Thymus (tissue), 11 donors: ENCODE results near the gene CGREF1. TPM values are rescaled to one million over a fixed set of nuclear protein-coding genes. Genes with fewer than 3 reads are reported as not detected.

Source experiments
- DNase-seq, 9 donors: peaks; one replicate each; pipeline ENCODE4 v3.0.0-alpha.2; 2013; ENCODE audit warnings: low spot score in 9 of 9, low read depth in 6 of 9, missing footprints in 1 of 9
- H3K27ac ChIP-seq, 2 donors: one replicate each; pipeline ENCODE4 v1.5.1; 2013; ENCODE audit warnings: control low read depth in 1 of 2, low read depth in 1 of 2, low read length in 1 of 2, mild to moderate bottlenecking in 1 of 2, moderate library complexity in 1 of 2
- H3K27me3 ChIP-seq, 2 donors: one replicate each; pipeline ENCODE4 v1.5.1; 2013; ENCODE audit warnings: low read length in 1 of 2; ENCODE audit not compliant: control insufficient read depth in 2 of 2, insufficient read depth in 1 of 2
- H3K36me3 ChIP-seq, 2 donors: one replicate each; pipeline ENCODE4 v1.5.1; 2013; ENCODE audit warnings: low read length in 1 of 2, mild to moderate bottlenecking in 1 of 2, moderate library complexity in 1 of 2; ENCODE audit not compliant: control insufficient read depth in 2 of 2, insufficient read depth in 2 of 2
- H3K4me1 ChIP-seq, 2 donors: one replicate each; pipeline ENCODE4 v1.5.1; 2013; ENCODE audit warnings: low read length in 2 of 2; ENCODE audit not compliant: control insufficient read depth in 2 of 2, insufficient read depth in 2 of 2
- H3K4me3 ChIP-seq, 2 donors: one replicate each; pipeline ENCODE4 v1.5.1; 2013; ENCODE audit warnings: low read length in 2 of 2, control low read depth in 1 of 2, mild to moderate bottlenecking in 1 of 2
- H3K9me3 ChIP-seq, 2 donors: one replicate each; pipeline ENCODE4 v1.5.1; 2013; ENCODE audit warnings: low read length in 1 of 2, mild to moderate bottlenecking in 1 of 2; ENCODE audit not compliant: control insufficient read depth in 2 of 2, insufficient read depth in 1 of 2
- WGBS: extraction: QIAGEN DNeasy Blood & Tissue Kit; methylation state at CpG from one replicate; pipeline ENCODE4 v1.1.7; 2013; 5-methylcytosine and 5-hydroxymethylcytosine counted together
- polyA plus RNA-seq: library from polyadenylated mRNA; stranded (reverse); fragments of 200-250 nt; gene quantifications from one replicate; pipeline ENCODE4 v1.2.3, GENCODE V29; 2013
- total RNA-seq: library from RNA; stranded (reverse); fragments of 120-200 nt; gene quantifications from one replicate; pipeline ENCODE4 v1.2.4, GENCODE V29; 2013
- donor health status: healthy.

CGREF1 gene
- total and polyA plus RNA-seq, 2 donors = 0.43 to 0.57 TPM

DNA sequence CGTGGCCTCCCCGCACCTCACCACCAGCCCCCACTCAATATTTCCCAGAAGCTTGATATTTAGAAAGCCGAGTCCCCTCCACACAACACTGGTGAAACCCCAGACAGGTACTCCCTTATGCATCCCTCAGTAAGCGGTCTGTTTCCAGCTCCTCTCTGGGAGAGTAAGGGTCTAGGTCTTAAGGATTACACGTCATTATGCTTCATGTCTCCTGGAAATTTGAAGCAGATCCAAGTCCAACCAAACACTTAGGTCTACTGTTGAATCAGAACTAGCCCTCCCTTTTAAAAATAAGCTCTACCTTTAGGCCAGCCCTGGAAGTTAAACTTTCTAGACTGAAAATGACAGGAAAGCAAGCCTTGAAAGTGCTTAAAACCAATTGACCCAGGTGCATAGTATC is 46.0 kb downstream of the CGREF1 start:
- no peak overlapping the region for H3K4me3 ChIP-seq
- H3K27me3 ChIP-seq = no peaks in the 10 kb centered on the region
- H3K36me3 ChIP-seq = peaks cover 16 to 22% of the 10 kb centered on the region in 2 donors
- H3K9me3 ChIP-seq = no peaks in the 10 kb centered on the region
- 90% methylated on average over 5 of the region's 5 CpGs for WGBS
- H3K27ac ChIP-seq = peak overlapping the region; percentile 46 to 87
- H3K4me1 ChIP-seq = peaks cover 22 to 65% of the 10 kb centered on the region in 2 donors
- DNase-seq = no peak

DNA sequence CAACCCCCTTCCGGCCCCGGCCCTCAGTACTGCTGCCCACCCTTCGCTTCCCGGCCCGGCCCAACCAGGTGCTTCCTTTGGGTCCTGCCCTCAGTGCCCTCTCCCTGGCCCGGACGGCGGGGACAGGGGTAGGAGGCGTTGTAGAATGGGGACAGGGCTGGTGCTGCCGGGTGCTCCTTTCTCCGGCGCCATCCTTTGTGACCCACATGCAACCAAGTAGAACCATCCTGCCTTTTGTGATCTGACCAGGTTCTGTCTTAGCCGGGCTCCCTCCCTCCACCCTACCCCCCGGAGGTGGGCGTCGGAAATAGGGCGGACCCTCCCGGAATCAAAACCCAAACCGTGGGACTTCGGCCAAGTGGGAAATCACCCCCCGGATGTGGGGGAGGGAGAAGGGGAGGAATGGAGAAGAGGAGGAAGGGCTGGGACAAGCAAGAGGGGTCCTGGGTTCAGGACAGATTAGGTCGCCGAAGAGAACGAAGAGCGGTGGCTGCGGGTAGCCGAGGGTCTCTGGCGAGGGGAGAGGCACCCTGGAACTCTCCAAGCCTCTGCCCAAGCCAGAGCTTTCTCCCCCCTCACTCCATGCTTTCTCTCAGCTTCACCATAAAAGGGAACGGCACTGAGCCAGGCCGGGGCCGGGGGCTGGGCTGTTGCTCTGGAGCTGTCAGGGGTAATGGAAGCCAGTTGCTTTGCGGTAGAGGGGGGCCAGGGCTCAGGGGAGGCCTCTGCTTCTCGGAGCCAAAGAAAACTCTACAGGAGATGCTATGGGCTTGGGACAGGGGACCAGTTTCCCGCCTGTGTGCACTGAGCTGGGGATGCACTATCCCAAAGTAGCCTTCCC is 46.7 kb downstream of the CGREF1 start:
- peak in 3 of 9 donors; percentile 27 to 56 (median 37) for DNase-seq
- no peaks in the 10 kb centered on the region for H3K27me3 ChIP-seq
- 6% methylated on average over 34 of the region's 34 CpGs for WGBS
- H3K4me1 ChIP-seq = peaks cover 22 to 58% of the 10 kb centered on the region in 2 donors
- peak overlapping the region; percentile 87 to 88 for H3K27ac ChIP-seq
- peaks cover 23 to 29% of the 10 kb centered on the region in 2 donors for H3K36me3 ChIP-seq
- no peaks in the 10 kb centered on the region for H3K9me3 ChIP-seq
- peak overlapping the region; percentile 75 to 83 for H3K4me3 ChIP-seq

DNA sequence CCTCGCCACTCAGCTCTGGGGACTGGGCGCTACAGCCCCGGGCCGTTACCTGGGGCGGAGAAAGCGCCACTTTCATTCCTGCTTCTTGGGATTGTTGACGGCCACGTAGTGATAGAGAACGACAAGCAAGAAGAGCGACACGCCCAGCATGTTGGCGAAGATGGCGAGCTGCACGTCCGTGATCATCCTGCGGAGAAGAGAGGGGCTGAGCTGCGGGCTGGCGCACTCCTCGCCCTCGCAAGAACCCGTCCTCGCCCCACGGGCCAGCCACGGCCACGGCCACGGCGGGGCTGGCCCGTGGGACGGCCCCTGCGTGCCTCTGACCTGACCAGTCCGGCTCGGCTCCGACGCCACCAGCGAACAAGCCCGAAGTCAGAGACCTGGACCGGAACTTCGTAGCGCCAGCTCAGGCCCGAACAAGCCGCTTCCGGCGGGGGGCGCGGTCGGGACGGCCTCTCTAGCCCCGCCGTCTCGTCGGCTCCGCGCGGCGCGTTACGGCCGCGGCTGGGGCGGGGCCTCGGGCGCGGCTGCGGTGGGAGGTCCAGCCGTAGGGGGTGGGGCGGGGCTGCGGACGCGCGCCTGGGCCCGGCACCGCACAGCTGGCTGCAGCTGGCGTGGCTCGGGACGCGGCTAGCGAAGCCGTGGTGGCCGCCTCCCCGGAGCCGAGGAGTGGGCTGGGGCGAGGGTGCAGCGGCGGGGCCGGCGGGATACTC is 47.5 kb downstream of the CGREF1 start, which contains the start of gene OST4:
TSS of gene OST4 (minus strand) at position 378 of the 713 bp plus-strand sequence.
- WGBS = under 1% methylated on average over 86 of the region's 86 CpGs
- peak in 7 of 9 donors; percentile 65 to 94 (median 86) for DNase-seq
- peaks cover 22 to 54% of the 10 kb centered on the region in 2 donors for H3K4me1 ChIP-seq

DNA sequence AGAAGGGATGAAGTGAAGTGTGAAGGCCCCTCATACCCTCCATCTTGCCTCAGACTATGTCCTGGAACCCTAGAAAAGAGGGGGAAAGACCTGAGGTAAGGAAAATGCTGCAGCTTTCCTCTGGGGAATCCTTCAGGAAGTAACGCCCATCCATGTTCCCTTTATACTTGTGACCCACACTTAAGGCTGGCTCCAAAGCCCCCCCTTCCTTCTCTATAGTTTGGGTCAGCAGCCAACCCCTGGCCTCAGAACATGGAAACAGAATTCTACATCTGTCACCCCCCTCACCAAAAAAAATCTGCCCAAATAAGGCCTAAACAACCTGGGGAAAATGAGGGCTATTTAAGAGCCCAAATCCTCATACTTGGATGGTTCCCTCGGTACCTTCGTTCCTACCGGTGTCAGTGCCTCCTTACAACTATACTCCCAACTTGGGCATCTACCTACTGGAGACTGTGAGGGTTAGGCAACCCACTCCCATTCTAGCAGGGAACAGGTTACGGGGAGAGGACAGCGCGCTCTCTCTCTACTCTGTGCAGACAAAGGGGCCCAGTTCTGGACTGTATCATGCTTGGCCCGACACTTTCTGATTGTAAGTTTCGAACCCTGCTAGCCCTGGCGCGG is 48.2 kb downstream of the CGREF1 start:
- WGBS = 9% methylated on average over 11 of the region's 11 CpGs
- H3K4me1 ChIP-seq = peaks cover 20 to 49% of the 10 kb centered on the region in 2 donors
- DNase-seq = no peak

More for the DNA sequence above, 47.5 kb downstream of the CGREF1 start, which contains the start of gene OST4:
- Histone ChIP-seq H3K9me3 (no peaks in the 10 kb centered on the region), H3K36me3 (peaks cover 30 to 31% of the 10 kb centered on the region in 2 donors), H3K27me3 (no peaks in the 10 kb centered on the region), H3K4me3 (peak within 1 kb of the TSS; percentile 75 to 96), H3K27ac (peak within 1 kb of the TSS; percentile 87 to 88)

DNA sequence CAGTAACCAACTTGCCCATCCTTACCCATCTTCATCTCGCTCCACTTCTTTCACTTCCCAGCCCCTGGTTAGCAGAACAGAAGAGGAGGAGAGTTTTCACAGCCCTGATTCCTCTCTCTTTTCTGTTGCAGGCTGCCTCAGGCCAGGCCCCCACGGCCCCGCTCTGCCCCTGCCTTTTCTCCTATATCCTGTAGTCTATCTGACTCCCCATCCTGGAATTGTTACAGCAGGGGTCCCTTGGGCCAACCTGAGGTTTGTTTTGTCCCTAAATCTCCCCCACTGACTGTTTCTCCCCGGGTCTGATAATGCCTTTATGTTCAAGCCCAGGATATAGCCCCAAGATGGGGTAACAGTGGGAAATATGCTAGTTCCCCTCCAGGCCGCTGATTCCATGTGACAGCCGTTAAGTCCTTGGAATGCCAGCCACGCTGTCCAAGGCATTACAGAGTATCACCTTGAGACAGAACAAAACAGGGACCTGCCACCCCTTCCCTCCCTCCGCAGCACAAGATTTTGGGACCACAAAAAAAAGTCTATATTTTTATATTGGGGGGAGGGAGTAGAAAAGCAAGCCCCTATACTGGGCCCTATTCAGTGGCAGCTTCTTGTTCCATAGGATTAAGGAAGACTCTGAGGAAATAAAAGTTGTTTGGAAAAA is 48.8 kb downstream of the CGREF1 start:
- 92% methylated on average over 8 of the region's 8 CpGs for WGBS
- Histone ChIP-seq H3K27ac (no peak overlapping the region), H3K4me1 (peaks cover 15 to 42% of the 10 kb centered on the region in 2 donors), H3K27me3 (no peaks in the 10 kb centered on the region), H3K36me3 (peaks cover 33 to 36% of the 10 kb centered on the region in 2 donors), H3K9me3 (no peaks in the 10 kb centered on the region), H3K4me3 (peak overlapping the region in 1 of 2 donors; percentile 96)
- DNase-seq = no peak

More for the DNA sequence above, 48.2 kb downstream of the CGREF1 start:
- H3K36me3 ChIP-seq = peaks cover 33% of the 10 kb centered on the region in 2 donors
- peak overlapping the region; percentile 75 to 96 for H3K4me3 ChIP-seq
- no peaks in the 10 kb centered on the region for H3K9me3 ChIP-seq
- peak overlapping the region; percentile 85 to 88 for H3K27ac ChIP-seq
- no peaks in the 10 kb centered on the region for H3K27me3 ChIP-seq

DNA sequence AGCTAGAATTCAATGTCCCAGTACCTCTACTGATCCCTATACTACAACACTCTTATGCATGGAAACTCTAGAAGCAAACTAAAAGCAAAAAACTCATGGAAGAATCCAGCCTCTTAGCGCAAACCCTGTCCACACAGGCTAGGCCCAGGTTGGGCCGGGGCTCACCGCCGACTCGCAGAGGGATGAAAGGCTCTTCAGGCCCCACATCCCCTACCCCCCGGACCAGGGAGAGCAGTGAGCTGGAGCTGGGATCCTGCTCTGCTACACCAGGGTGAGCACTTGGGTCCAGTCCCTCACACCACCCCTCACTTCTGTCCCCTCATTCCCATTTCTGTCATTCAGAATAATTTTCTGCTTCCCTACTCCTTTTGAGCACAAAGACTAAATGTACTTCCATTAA is 49.5 kb downstream of the CGREF1 start:
- H3K27ac ChIP-seq = no peak overlapping the region
- H3K9me3 ChIP-seq = no peaks in the 10 kb centered on the region
- 98% methylated on average over 6 of the region's 6 CpGs for WGBS
- peaks cover 11 to 36% of the 10 kb centered on the region in 2 donors for H3K4me1 ChIP-seq
- H3K27me3 ChIP-seq = no peaks in the 10 kb centered on the region
- no peak overlapping the region for H3K4me3 ChIP-seq
- H3K36me3 ChIP-seq = peaks cover 35 to 39% of the 10 kb centered on the region in 2 donors
- no peak for DNase-seq

DNA sequence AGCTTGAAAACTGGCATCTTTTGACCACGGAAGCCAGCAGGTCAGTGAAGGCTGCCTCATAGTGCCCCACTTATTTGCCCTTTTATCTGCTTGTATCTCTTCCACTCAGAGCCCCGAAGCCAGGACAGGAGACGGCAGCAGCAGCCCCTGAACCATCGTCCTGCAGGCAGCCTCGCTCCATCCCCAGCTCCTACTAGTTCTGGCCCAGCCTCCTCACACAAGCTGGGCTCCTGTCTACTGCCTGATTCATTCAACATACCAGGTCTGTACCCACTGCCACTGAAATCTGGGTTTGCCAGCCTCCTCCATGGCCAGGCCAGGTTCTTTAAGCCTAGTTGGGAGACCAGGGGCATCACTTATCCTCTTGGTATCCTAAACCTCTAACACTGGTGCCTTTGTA is 51.5 kb downstream of the CGREF1 start:
- H3K4me3 ChIP-seq = no peak overlapping the region
- WGBS = 99% methylated on average over 5 of the region's 5 CpGs

DNA sequence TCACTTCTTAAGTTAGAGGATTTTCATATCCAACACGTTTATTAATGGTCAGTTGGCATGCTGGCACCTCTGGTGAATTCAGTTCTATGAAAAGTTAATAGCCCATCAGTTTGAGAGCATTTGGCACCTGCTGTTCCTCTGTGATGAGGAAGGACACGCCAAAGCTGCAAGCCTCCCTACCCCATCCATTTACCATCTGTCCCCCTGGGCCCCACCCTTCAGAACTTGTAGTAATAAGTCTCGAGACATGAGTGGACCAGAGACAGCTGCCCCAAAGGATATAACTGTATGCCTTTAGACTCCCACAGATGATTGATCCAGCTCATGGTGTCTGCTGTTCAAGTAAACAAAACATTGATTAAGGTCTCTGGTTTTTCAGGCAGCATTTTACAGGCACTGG is 53.8 kb downstream of the CGREF1 start:
- H3K4me1 ChIP-seq = peaks cover 4 to 5% of the 10 kb centered on the region in 2 donors
- H3K9me3 ChIP-seq = no peaks in the 10 kb centered on the region
- H3K27me3 ChIP-seq = no peaks in the 10 kb centered on the region
- no peak overlapping the region for H3K27ac ChIP-seq
- no peak overlapping the region for H3K4me3 ChIP-seq
- peaks cover 42 to 47% of the 10 kb centered on the region in 2 donors for H3K36me3 ChIP-seq
- WGBS = 99% methylated on average over 3 of the region's 3 CpGs
- no peak for DNase-seq

More for the DNA sequence above, 51.5 kb downstream of the CGREF1 start:
- Histone ChIP-seq H3K4me1 (peaks cover 11 to 22% of the 10 kb centered on the region in 2 donors), H3K9me3 (no peaks in the 10 kb centered on the region), H3K27me3 (no peaks in the 10 kb centered on the region), H3K27ac (no peak overlapping the region), H3K36me3 (peaks cover 39 to 42% of the 10 kb centered on the region in 2 donors)
- DNase-seq = no peak
